Suprapubic skin (tissue), 4 donors: ENCODE results near the gene SPATS2.

Experiments
- EP300 ChIP-seq: sonication (generic); formaldehyde crosslinking; IDR thresholded peaks from one replicate; pipeline ENCODE4 v1.6.1; 2017; ENCODE audit warnings: antibody characterized with exemption
- POLR2A ChIP-seq, 2 donors: fragments of 450-650 bp; IDR thresholded peaks; one replicate each; pipeline ENCODE4 v1.6.1; 2017; ENCODE audit warnings: antibody characterized with exemption in 2 of 2, mild to moderate bottlenecking in 2 of 2, moderate library complexity in 2 of 2
- POLR2AphosphoS5 ChIP-seq, 3 donors: sonication (generic); formaldehyde crosslinking; IDR thresholded peaks; one replicate each; pipeline ENCODE4 v1.6.1; 2017; ENCODE audit warnings: antibody characterized with exemption in 3 of 3
- TF ChIP-seq, protein P1 (sequence below), 2 donors: fragments of 200-600 bp in 1 of 2; fragments of 450-650 bp in 1 of 2; sonication (generic) in 1 of 2; IDR thresholded peaks; one replicate each; pipeline ENCODE4 v1.5.1; 2016 to 2019; ENCODE audit warnings: antibody characterized with exemption in 2 of 2, mild to moderate bottlenecking in 1 of 2, moderate library complexity in 1 of 2

DNA sequence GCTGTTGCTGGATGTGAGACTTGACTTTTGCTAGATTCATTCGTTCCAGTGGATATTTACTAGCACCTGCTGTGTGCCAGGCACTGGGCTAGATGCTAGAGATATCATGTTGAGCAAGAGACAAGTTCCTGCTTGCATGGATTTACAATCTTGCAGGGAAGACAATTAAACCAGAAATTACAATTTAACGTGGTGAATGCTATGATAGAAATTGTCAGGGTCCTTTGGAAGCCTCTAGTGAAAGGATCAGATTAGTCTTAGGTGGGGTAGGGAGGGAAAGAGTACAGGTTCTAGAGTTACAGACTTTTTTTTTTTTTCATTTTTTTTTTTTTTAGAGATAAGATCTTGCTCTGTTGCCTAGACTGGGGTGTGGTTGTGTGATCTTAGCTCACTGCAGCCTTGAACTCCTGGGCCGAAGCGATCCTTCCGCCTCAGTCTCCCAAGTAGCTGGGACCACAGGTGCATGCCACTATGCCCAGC is 36.7 kb downstream of the SPATS2 start:
- TF ChIP-seq POLR2A (IDR thresholded peaks at IDR 0.05) = no peak
- TF ChIP-seq, protein P1, sequence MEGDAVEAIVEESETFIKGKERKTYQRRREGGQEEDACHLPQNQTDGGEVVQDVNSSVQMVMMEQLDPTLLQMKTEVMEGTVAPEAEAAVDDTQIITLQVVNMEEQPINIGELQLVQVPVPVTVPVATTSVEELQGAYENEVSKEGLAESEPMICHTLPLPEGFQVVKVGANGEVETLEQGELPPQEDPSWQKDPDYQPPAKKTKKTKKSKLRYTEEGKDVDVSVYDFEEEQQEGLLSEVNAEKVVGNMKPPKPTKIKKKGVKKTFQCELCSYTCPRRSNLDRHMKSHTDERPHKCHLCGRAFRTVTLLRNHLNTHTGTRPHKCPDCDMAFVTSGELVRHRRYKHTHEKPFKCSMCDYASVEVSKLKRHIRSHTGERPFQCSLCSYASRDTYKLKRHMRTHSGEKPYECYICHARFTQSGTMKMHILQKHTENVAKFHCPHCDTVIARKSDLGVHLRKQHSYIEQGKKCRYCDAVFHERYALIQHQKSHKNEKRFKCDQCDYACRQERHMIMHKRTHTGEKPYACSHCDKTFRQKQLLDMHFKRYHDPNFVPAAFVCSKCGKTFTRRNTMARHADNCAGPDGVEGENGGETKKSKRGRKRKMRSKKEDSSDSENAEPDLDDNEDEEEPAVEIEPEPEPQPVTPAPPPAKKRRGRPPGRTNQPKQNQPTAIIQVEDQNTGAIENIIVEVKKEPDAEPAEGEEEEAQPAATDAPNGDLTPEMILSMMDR (IDR thresholded peaks at IDR 0.05) = no peak
- TF ChIP-seq EP300 = no peak
- no peak for TF ChIP-seq POLR2AphosphoS5 (IDR thresholded peaks at IDR 0.05)
